ENCODE measurements around the gene DUSP7.
"Not testable (repeated sequence)": the region's sequence is repeated elsewhere in the genome, so short reads cannot be mapped to it uniquely, and the experiment has no call there.

DUSP7 gene

DNA sequence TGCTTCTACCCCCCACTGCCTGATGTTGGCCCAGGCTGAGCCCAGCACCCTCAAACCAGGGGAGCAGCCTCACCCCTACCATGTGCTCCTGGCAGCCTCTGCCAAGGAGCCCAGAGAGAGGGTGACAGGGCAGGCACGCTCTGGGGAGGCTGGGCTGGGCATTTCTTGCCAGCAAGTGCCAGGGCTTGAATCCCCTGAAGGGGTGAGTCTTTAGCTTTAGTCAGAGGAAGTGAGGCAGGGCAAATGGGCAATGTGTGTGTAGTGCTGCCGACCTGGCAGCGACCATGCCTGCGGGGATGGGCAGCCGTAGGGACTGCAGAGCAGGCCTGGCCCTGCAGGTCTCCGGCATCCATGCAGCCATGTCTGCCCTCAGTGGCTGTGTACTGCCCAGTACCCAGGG lies 18.1 kb downstream of the DUSP7 start:
- H3K4me1 ChIP-seq (ENCODE audit: control insufficient read depth in 1 of 2, insufficient read depth in 2 of 2, low read length in 2 of 2): no peaks in the 10 kb centered on the region
- no peak overlapping the region for H3K9ac ChIP-seq (ENCODE audit: low read depth in 1 of 2, low read length in 2 of 2)
- H3K9me3 ChIP-seq (ENCODE audit: control insufficient read depth in 1 of 2, low read length in 2 of 2): no peaks in the 10 kb centered on the region
- peaks cover 4 to 12% of the 10 kb centered on the region in 2 donors for H3K27me3 ChIP-seq (ENCODE audit: control insufficient read depth in 1 of 2, insufficient read depth in 2 of 2, low read length in 2 of 2)
- no peak overlapping the region for H3K27ac ChIP-seq (ENCODE audit: low read depth, low read length)
- H3K4me3 ChIP-seq (ENCODE audit: low read depth in 1 of 2, low read length in 2 of 2): no peak overlapping the region
- no peaks in the 10 kb centered on the region for H3K36me3 ChIP-seq (ENCODE audit: control insufficient read depth in 1 of 2, insufficient read depth in 2 of 2, low read length in 2 of 2)

GRCh38 chr3:52037291-52037690 lies 19.1 kb downstream of the DUSP7 start:
- H3K9me3 ChIP-seq (ENCODE audit: control insufficient read depth in 1 of 2, low read length in 2 of 2): no peaks in the 10 kb centered on the region

GRCh38 chr3:52036829-52037228 lies 19.5 kb downstream of the DUSP7 start:
- H3K36me3 ChIP-seq (ENCODE audit: control insufficient read depth in 1 of 2, insufficient read depth in 2 of 2, low read length in 2 of 2): no peaks in the 10 kb centered on the region
- peaks cover 4 to 12% of the 10 kb centered on the region in 2 donors for H3K27me3 ChIP-seq (ENCODE audit: control insufficient read depth in 1 of 2, insufficient read depth in 2 of 2, low read length in 2 of 2)
- H3K4me1 ChIP-seq (ENCODE audit: control insufficient read depth in 1 of 2, insufficient read depth in 2 of 2, low read length in 2 of 2): no peaks in the 10 kb centered on the region
- no peak overlapping the region for H3K27ac ChIP-seq (ENCODE audit: low read depth, low read length)
- H3K9me3 ChIP-seq (ENCODE audit: control insufficient read depth in 1 of 2, low read length in 2 of 2): no peaks in the 10 kb centered on the region
- H3K4me3 ChIP-seq (ENCODE audit: low read depth in 1 of 2, low read length in 2 of 2): no peak overlapping the region
- no peak overlapping the region for H3K9ac ChIP-seq (ENCODE audit: low read depth in 1 of 2, low read length in 2 of 2)

More at GRCh38 chr3:52037291-52037690, 19.1 kb downstream of the DUSP7 start:
- no peaks in the 10 kb centered on the region for H3K4me1 ChIP-seq (ENCODE audit: control insufficient read depth in 1 of 2, insufficient read depth in 2 of 2, low read length in 2 of 2)
- H3K36me3 ChIP-seq (ENCODE audit: control insufficient read depth in 1 of 2, insufficient read depth in 2 of 2, low read length in 2 of 2): no peaks in the 10 kb centered on the region
- peaks cover 4 to 12% of the 10 kb centered on the region in 2 donors for H3K27me3 ChIP-seq (ENCODE audit: control insufficient read depth in 1 of 2, insufficient read depth in 2 of 2, low read length in 2 of 2)
- H3K27ac ChIP-seq (ENCODE audit: low read depth, low read length): no peak overlapping the region
- no peak overlapping the region for H3K9ac ChIP-seq (ENCODE audit: low read depth in 1 of 2, low read length in 2 of 2)
- H3K4me3 ChIP-seq (ENCODE audit: low read depth in 1 of 2, low read length in 2 of 2): no peak overlapping the region

GRCh38 chr3:52036222-52036694 lies 20.1 kb downstream of the DUSP7 start:
- H3K36me3 ChIP-seq (ENCODE audit: control insufficient read depth in 1 of 2, insufficient read depth in 2 of 2, low read length in 2 of 2): no peaks in the 10 kb centered on the region
- H3K9me3 ChIP-seq (ENCODE audit: control insufficient read depth in 1 of 2, low read length in 2 of 2): no peaks in the 10 kb centered on the region
- no peak overlapping the region for H3K9ac ChIP-seq (ENCODE audit: low read depth in 1 of 2, low read length in 2 of 2)
- H3K27ac ChIP-seq (ENCODE audit: low read depth, low read length): no peak overlapping the region
- no peaks in the 10 kb centered on the region for H3K4me1 ChIP-seq (ENCODE audit: control insufficient read depth in 1 of 2, insufficient read depth in 2 of 2, low read length in 2 of 2)
- H3K27me3 ChIP-seq (ENCODE audit: control insufficient read depth in 1 of 2, insufficient read depth in 2 of 2, low read length in 2 of 2): peaks cover 4 to 12% of the 10 kb centered on the region in 2 donors
- no peak overlapping the region for H3K4me3 ChIP-seq (ENCODE audit: low read depth in 1 of 2, low read length in 2 of 2)

- Histone ChIP-seq H3K4me1 (ENCODE audit: control insufficient read depth in 1 of 2, insufficient read depth in 2 of 2, low read length in 2 of 2) (no peaks in the 10 kb centered on the region), H3K9me3 (ENCODE audit: control insufficient read depth in 1 of 2, low read length in 2 of 2) (no peaks in the 10 kb centered on the region), H3K27ac (ENCODE audit: low read depth, low read length) (no peak overlapping the region), H3K27me3 (ENCODE audit: control insufficient read depth in 1 of 2, insufficient read depth in 2 of 2, low read length in 2 of 2) (peaks cover 4 to 7% of the 10 kb centered on the region in 2 donors), H3K36me3 (ENCODE audit: control insufficient read depth in 1 of 2, insufficient read depth in 2 of 2, low read length in 2 of 2) (no peaks in the 10 kb centered on the region), H3K9ac (ENCODE audit: low read depth in 1 of 2, low read length in 2 of 2) (no peak overlapping the region), H3K4me3 (ENCODE audit: low read depth in 1 of 2, low read length in 2 of 2) (no peak overlapping the region)
Observed at GRCh38 chr3:52034651-52035050, 21.7 kb downstream of the DUSP7 start.

- Histone ChIP-seq H3K9me3 (ENCODE audit: control insufficient read depth in 1 of 2, low read length in 2 of 2) (no peaks in the 10 kb centered on the region), H3K9ac (ENCODE audit: low read depth in 1 of 2, low read length in 2 of 2) (no peak overlapping the region), H3K27ac (ENCODE audit: low read depth, low read length) (no peak overlapping the region), H3K27me3 (ENCODE audit: control insufficient read depth in 1 of 2, insufficient read depth in 2 of 2, low read length in 2 of 2) (peaks cover under 1 to 2% of the 10 kb centered on the region in 2 donors), H3K4me3 (ENCODE audit: low read depth in 1 of 2, low read length in 2 of 2) (no peak overlapping the region), H3K36me3 (ENCODE audit: control insufficient read depth in 1 of 2, insufficient read depth in 2 of 2, low read length in 2 of 2) (no peaks in the 10 kb centered on the region), H3K4me1 (ENCODE audit: control insufficient read depth in 1 of 2, insufficient read depth in 2 of 2, low read length in 2 of 2) (no peaks in the 10 kb centered on the region)
Observed at GRCh38 chr3:52034212-52034611, 22.2 kb downstream of the DUSP7 start.

GRCh38 chr3:52033748-52034147 lies 22.6 kb downstream of the DUSP7 start:
- not testable (repeated sequence) for H3K27me3 ChIP-seq (ENCODE audit: control insufficient read depth in 1 of 2, insufficient read depth in 2 of 2, low read length in 2 of 2); H3K4me3 ChIP-seq (ENCODE audit: low read depth in 1 of 2, low read length in 2 of 2); H3K4me1 ChIP-seq (ENCODE audit: control insufficient read depth in 1 of 2, insufficient read depth in 2 of 2, low read length in 2 of 2); H3K9ac ChIP-seq (ENCODE audit: low read depth in 1 of 2, low read length in 2 of 2); H3K9me3 ChIP-seq (ENCODE audit: control insufficient read depth in 1 of 2, low read length in 2 of 2); H3K36me3 ChIP-seq (ENCODE audit: control insufficient read depth in 1 of 2, insufficient read depth in 2 of 2, low read length in 2 of 2); H3K27ac ChIP-seq (ENCODE audit: low read depth, low read length)

- no peaks in the 10 kb centered on the region for H3K9me3 ChIP-seq (ENCODE audit: control insufficient read depth in 1 of 2, low read length in 2 of 2)
- no peak overlapping the region for H3K4me3 ChIP-seq (ENCODE audit: low read depth in 1 of 2, low read length in 2 of 2)
- no peaks in the 10 kb centered on the region for H3K4me1 ChIP-seq (ENCODE audit: control insufficient read depth in 1 of 2, insufficient read depth in 2 of 2, low read length in 2 of 2)
- no peaks in the 10 kb centered on the region for H3K36me3 ChIP-seq (ENCODE audit: control insufficient read depth in 1 of 2, insufficient read depth in 2 of 2, low read length in 2 of 2)
- H3K27me3 ChIP-seq (ENCODE audit: control insufficient read depth in 1 of 2, insufficient read depth in 2 of 2, low read length in 2 of 2): no peaks in the 10 kb centered on the region
- H3K27ac ChIP-seq (ENCODE audit: low read depth, low read length): no peak overlapping the region
- no peak overlapping the region for H3K9ac ChIP-seq (ENCODE audit: low read depth in 1 of 2, low read length in 2 of 2)
Observed at GRCh38 chr3:52032702-52033408, 23.5 kb downstream of the DUSP7 start.

GRCh38 chr3:52031896-52032295 lies 24.5 kb downstream of the DUSP7 start:
- no peaks in the 10 kb centered on the region for H3K9me3 ChIP-seq (ENCODE audit: control insufficient read depth in 1 of 2, low read length in 2 of 2)
- H3K4me1 ChIP-seq (ENCODE audit: control insufficient read depth in 1 of 2, insufficient read depth in 2 of 2, low read length in 2 of 2): no peaks in the 10 kb centered on the region
- H3K27me3 ChIP-seq (ENCODE audit: control insufficient read depth in 1 of 2, insufficient read depth in 2 of 2, low read length in 2 of 2): no peaks in the 10 kb centered on the region
- no peak overlapping the region for H3K4me3 ChIP-seq (ENCODE audit: low read depth in 1 of 2, low read length in 2 of 2)
- no peak overlapping the region for H3K27ac ChIP-seq (ENCODE audit: low read depth, low read length)
- H3K36me3 ChIP-seq (ENCODE audit: control insufficient read depth in 1 of 2, insufficient read depth in 2 of 2, low read length in 2 of 2): no peaks in the 10 kb centered on the region
- no peak overlapping the region for H3K9ac ChIP-seq (ENCODE audit: low read depth in 1 of 2, low read length in 2 of 2)

- no peak overlapping the region for H3K9ac ChIP-seq (ENCODE audit: low read depth in 1 of 2, low read length in 2 of 2)
Observed at GRCh38 chr3:52030714-52031310, 25.6 kb downstream of the DUSP7 start.

More at GRCh38 chr3:52030714-52031310, 25.6 kb downstream of the DUSP7 start:
- no peaks in the 10 kb centered on the region for H3K36me3 ChIP-seq (ENCODE audit: control insufficient read depth in 1 of 2, insufficient read depth in 2 of 2, low read length in 2 of 2)
- H3K9me3 ChIP-seq (ENCODE audit: control insufficient read depth in 1 of 2, low read length in 2 of 2): no peaks in the 10 kb centered on the region
- H3K4me3 ChIP-seq (ENCODE audit: low read depth in 1 of 2, low read length in 2 of 2): no peak overlapping the region
- no peak overlapping the region for H3K27ac ChIP-seq (ENCODE audit: low read depth, low read length)
- H3K27me3 ChIP-seq (ENCODE audit: control insufficient read depth in 1 of 2, insufficient read depth in 2 of 2, low read length in 2 of 2): no peaks in the 10 kb centered on the region
- no peaks in the 10 kb centered on the region for H3K4me1 ChIP-seq (ENCODE audit: control insufficient read depth in 1 of 2, insufficient read depth in 2 of 2, low read length in 2 of 2)

All from duodenal mucosa (tissue), 2 donors.